Measurements from ENCODE around the gene NSMCE1. TPM values are rescaled to one million over a fixed set of nuclear protein-coding genes. Genes with fewer than 3 reads are reported as not detected.
"Not testable (repeated sequence)": the region's sequence is repeated elsewhere in the genome, so short reads cannot be mapped to it uniquely, and the experiment has no call there.

Gene NSMCE1
- total RNA-seq, 1 donor from 2014 or later: 186 TPM

GRCh38 chr16:27205423-27206065, 63.0 kb downstream of the NSMCE1 start:
- H3K9me3 Mint-ChIP-seq: no peaks in the 10 kb centered on the region
- no peaks in the 10 kb centered on the region for H3K27me3 Mint-ChIP-seq (ENCODE audit: low read depth)
- intact Hi-C loops (cut with micrococcal nuclease): no loop called here
- peaks cover 28% of the 10 kb centered on the region for H3K4me1 Mint-ChIP-seq (ENCODE audit: low read depth)
- H3K4me3 Mint-ChIP-seq (ENCODE audit: low read depth): no peak overlapping the region
- peaks cover 17% of the 10 kb centered on the region for H3K36me3 Mint-ChIP-seq (ENCODE audit: low read depth)
- no peak for DNase-seq (ENCODE audit: low spot score)
- no peak overlapping the region for H3K27ac Mint-ChIP-seq

- H3K4me1 Mint-ChIP-seq (ENCODE audit: low read depth): peaks cover 38% of the 10 kb centered on the region
- H3K27ac Mint-ChIP-seq: peak overlapping the region; percentile 100
- intact Hi-C loops (cut with micrococcal nuclease): loop anchor here (5.0 kb wide), 1 partner anchor 348 kb away; the partner anchor contains the start of gene KATNIP
- H3K4me3 Mint-ChIP-seq (ENCODE audit: low read depth): peak overlapping the region; percentile 90
- peaks cover 11% of the 10 kb centered on the region for H3K36me3 Mint-ChIP-seq (ENCODE audit: low read depth)
- no peaks in the 10 kb centered on the region for H3K9me3 Mint-ChIP-seq
- H3K27me3 Mint-ChIP-seq (ENCODE audit: low read depth): no peaks in the 10 kb centered on the region
- no peak for DNase-seq (ENCODE audit: low spot score)
Observed at GRCh38 chr16:27204312-27204915, 64.2 kb downstream of the NSMCE1 start.

DNA sequence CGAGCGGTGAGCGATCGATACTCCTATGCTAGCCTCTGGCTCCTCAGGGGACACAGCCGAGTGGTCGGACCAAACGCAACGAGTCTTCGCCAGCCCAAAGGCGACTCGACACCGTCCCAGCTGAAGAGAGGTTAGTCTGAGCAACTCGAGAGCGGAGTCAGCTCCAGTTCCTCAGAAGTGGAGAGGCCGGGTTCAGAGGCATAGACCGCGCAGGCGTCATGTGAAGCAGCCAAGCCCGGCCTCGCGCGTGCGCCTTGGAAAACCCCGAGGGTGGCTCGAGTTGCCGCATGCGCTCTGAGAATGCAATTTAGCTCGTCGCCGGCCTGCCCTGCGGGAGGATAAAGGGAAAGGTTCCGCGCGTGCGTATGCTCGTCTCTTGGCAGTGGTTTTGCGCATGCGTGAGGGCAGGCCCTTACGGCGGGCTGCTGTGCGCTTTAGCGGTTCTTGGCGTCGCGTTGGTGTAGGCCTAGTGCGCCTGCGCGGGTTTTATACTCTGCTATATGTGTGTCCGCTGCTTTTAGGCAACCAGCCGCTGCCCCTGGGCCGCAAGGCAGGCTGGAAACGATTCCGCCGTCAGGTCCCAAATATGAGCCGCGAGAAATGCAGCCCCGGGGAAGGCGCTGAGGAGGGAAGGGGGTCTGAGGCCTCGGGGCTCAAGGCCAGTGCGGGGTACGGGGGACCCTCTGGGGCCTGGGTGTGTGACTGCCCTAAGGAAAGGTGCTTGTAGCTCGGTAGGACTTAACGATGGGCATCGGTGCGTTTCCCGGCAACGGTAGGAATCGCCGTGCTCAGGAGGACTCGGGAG, 64.9 kb downstream of the NSMCE1 start, which contains the start of gene KDM8:
KDM8 (plus strand) TSS at position 20 of the 805 bp plus-strand sequence. CDS start 6,598 bp downstream, outside the sequence.
- H3K4me3 Mint-ChIP-seq (ENCODE audit: low read depth): peak within 1 kb of the TSS; percentile 90
- H3K27me3 Mint-ChIP-seq (ENCODE audit: low read depth): no peaks in the 10 kb centered on the region
- intact Hi-C loops (cut with micrococcal nuclease): loop anchor here (1.0 to 5.0 kb wide), 3 partner anchors 25 to 349 kb away; partner anchors contain the start of gene KATNIP
- DNase-seq (ENCODE audit: low spot score): peak; percentile 100
- no peaks in the 10 kb centered on the region for H3K9me3 Mint-ChIP-seq
- H3K36me3 Mint-ChIP-seq (ENCODE audit: low read depth): peaks cover 11% of the 10 kb centered on the region
- H3K27ac Mint-ChIP-seq: peak within 1 kb of the TSS; percentile 100
- H3K4me1 Mint-ChIP-seq (ENCODE audit: low read depth): peaks cover 44% of the 10 kb centered on the region

DNA sequence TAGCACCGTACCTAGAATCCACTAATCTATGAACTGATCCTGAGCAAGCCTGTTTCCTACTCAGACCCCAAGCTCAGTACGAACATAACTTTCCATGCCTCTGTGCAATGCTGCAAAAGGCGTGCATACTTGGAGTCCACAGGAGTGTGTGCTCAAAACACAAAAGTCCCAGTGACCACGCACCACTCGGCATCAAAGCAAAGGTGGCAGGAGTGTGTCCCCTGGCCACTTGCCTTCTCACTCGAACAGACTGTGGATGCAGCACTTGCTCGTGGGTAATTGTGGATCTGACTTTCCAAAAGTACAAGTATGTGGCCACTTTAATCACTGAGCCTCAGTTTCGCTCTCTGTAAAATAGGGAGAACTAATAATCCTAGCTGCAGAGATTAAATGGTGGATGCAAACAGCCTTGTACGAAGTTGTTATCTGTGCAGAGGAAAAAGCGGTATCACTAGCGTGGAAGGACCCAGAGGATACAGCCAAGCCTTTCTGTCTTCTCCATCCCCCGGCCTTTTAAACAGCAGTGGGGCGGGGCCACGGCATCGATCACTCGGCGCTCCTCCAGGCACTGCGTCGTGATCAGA, 65.6 kb downstream of the NSMCE1 start:
- H3K4me3 Mint-ChIP-seq (ENCODE audit: low read depth): peak overlapping the region; percentile 90
- H3K9me3 Mint-ChIP-seq: no peaks in the 10 kb centered on the region
- H3K27ac Mint-ChIP-seq: peak overlapping the region; percentile 100
- peaks cover 49% of the 10 kb centered on the region for H3K4me1 Mint-ChIP-seq (ENCODE audit: low read depth)
- peaks cover 11% of the 10 kb centered on the region for H3K36me3 Mint-ChIP-seq (ENCODE audit: low read depth)
- no peaks in the 10 kb centered on the region for H3K27me3 Mint-ChIP-seq (ENCODE audit: low read depth)
- intact Hi-C loops (cut with micrococcal nuclease): loop anchor here (1.0 to 5.0 kb wide), 3 partner anchors 24 to 349 kb away; partner anchors contain the start of gene KATNIP
- DNase-seq (ENCODE audit: low spot score): no peak

GRCh38 chr16:27200914-27201313, 67.7 kb downstream of the NSMCE1 start:
- H3K4me1 Mint-ChIP-seq (ENCODE audit: low read depth): peaks cover 62% of the 10 kb centered on the region
- peak overlapping the region; percentile 83 for H3K27ac Mint-ChIP-seq
- not testable (repeated sequence) for H3K9me3 Mint-ChIP-seq; DNase-seq (ENCODE audit: low spot score); H3K4me3 Mint-ChIP-seq (ENCODE audit: low read depth); H3K36me3 Mint-ChIP-seq (ENCODE audit: low read depth); H3K27me3 Mint-ChIP-seq (ENCODE audit: low read depth)
- intact Hi-C loops (cut with micrococcal nuclease): loop anchor here (5.0 kb wide), 1 partner anchor 351 kb away; the partner anchor contains the start of gene KATNIP

DNA sequence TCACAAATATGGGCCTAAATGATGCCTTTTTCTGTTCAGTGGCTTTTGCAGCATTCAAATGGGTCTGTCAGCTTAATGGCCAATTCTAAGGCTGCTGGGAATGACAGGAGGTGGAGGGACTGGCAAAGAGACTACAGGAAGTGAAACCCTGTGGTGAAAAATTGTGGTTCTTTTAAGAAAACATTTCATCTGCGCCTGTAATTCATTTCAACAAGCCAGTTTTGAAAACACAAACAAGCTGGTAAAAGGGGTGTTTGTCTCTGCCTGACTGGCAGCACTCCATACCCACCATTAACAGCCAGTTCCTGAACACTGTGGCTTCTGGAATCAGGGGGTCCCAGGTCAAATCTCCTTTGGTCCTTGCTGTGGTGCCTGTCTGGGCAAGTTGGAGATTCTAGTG, 68.8 kb downstream of the NSMCE1 start:
- H3K4me1 Mint-ChIP-seq (ENCODE audit: low read depth): peaks cover 70% of the 10 kb centered on the region
- H3K4me3 Mint-ChIP-seq (ENCODE audit: low read depth): peak overlapping the region; percentile 40
- peak overlapping the region; percentile 83 for H3K27ac Mint-ChIP-seq
- H3K9me3 Mint-ChIP-seq: peaks cover 11% of the 10 kb centered on the region
- H3K27me3 Mint-ChIP-seq (ENCODE audit: low read depth): no peaks in the 10 kb centered on the region
- H3K36me3 Mint-ChIP-seq (ENCODE audit: low read depth): peaks cover 13% of the 10 kb centered on the region
- intact Hi-C loops (cut with micrococcal nuclease): loop anchor here (5.0 kb wide), 1 partner anchor 353 kb away; the partner anchor contains the start of gene KATNIP
- peak; percentile 37 for DNase-seq (ENCODE audit: low spot score)

DNA sequence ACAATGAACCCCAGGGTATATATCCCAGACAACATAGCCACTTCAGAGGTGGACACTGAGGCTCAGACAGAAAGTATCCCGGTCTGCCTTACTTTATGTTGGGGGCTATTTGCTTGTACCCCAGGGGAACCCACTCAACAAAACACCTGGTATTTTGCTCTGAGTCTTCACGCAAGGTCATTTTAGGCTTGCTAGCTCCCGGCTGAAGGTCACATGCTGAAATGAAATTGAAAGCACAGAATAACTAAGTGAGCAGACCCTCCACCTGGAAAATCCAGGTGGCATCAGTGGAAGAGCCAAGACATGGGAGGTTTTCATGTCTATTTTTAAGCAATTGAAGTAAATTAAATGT, 69.4 kb downstream of the NSMCE1 start:
- Mint-ChIP-seq H3K36me3 (ENCODE audit: low read depth) (peaks cover 13% of the 10 kb centered on the region), H3K4me1 (ENCODE audit: low read depth) (peaks cover 67% of the 10 kb centered on the region), H3K4me3 (ENCODE audit: low read depth) (no peak overlapping the region), H3K27me3 (ENCODE audit: low read depth) (no peaks in the 10 kb centered on the region), H3K27ac (no peak overlapping the region), H3K9me3 (peaks cover 14% of the 10 kb centered on the region)
- DNase-seq (ENCODE audit: low spot score): no peak
- intact Hi-C loops (cut with micrococcal nuclease): no loop called here

GRCh38 chr16:27198451-27199234, 69.9 kb downstream of the NSMCE1 start:
- no peak overlapping the region for H3K27ac Mint-ChIP-seq
- DNase-seq (ENCODE audit: low spot score): no peak
- H3K4me3 Mint-ChIP-seq (ENCODE audit: low read depth): no peak overlapping the region
- intact Hi-C loops (cut with micrococcal nuclease): no loop called here
- peaks cover 10% of the 10 kb centered on the region for H3K36me3 Mint-ChIP-seq (ENCODE audit: low read depth)
- H3K4me1 Mint-ChIP-seq (ENCODE audit: low read depth): peaks cover 66% of the 10 kb centered on the region
- no peaks in the 10 kb centered on the region for H3K27me3 Mint-ChIP-seq (ENCODE audit: low read depth)
- peaks cover 14% of the 10 kb centered on the region for H3K9me3 Mint-ChIP-seq

DNA sequence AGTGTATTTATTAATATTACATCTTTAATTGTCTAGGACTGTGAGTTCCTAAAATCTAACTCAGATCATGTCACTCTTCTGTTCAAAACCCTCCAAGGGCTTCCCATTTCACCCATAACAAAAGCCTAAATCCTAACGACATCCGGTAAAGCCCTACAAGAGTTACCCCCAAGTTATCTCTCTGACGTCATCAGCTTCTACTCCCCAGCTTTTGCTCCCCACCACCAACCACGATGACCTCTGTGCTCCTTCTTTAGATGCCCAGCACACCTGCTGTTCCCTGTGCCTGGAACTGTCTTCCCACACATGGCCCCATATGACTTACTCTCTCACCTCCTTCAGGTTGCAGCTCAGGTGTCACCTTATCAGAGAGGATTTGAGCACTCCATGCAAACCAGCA, 71.6 kb downstream of the NSMCE1 start:
- H3K27ac Mint-ChIP-seq: no peak overlapping the region
- intact Hi-C loops (cut with micrococcal nuclease): no loop called here
- H3K9me3 Mint-ChIP-seq: peaks cover 14% of the 10 kb centered on the region
- no peaks in the 10 kb centered on the region for H3K27me3 Mint-ChIP-seq (ENCODE audit: low read depth)
- H3K4me1 Mint-ChIP-seq (ENCODE audit: low read depth): peaks cover 57% of the 10 kb centered on the region
- H3K36me3 Mint-ChIP-seq (ENCODE audit: low read depth): peaks cover 10% of the 10 kb centered on the region
- DNase-seq (ENCODE audit: low spot score): no peak
- no peak overlapping the region for H3K4me3 Mint-ChIP-seq (ENCODE audit: low read depth)

- Mint-ChIP-seq H3K36me3 (ENCODE audit: low read depth) (peaks cover 10% of the 10 kb centered on the region), H3K27ac (no peak overlapping the region), H3K9me3 (peaks cover 14% of the 10 kb centered on the region), H3K4me3 (ENCODE audit: low read depth) (no peak overlapping the region), H3K4me1 (ENCODE audit: low read depth) (peaks cover 53% of the 10 kb centered on the region), H3K27me3 (ENCODE audit: low read depth) (no peaks in the 10 kb centered on the region)
- peak; percentile 34 for DNase-seq (ENCODE audit: low spot score)
- intact Hi-C loops (cut with micrococcal nuclease): no loop called here
Observed at GRCh38 chr16:27195941-27196595, 72.5 kb downstream of the NSMCE1 start.

DNA sequence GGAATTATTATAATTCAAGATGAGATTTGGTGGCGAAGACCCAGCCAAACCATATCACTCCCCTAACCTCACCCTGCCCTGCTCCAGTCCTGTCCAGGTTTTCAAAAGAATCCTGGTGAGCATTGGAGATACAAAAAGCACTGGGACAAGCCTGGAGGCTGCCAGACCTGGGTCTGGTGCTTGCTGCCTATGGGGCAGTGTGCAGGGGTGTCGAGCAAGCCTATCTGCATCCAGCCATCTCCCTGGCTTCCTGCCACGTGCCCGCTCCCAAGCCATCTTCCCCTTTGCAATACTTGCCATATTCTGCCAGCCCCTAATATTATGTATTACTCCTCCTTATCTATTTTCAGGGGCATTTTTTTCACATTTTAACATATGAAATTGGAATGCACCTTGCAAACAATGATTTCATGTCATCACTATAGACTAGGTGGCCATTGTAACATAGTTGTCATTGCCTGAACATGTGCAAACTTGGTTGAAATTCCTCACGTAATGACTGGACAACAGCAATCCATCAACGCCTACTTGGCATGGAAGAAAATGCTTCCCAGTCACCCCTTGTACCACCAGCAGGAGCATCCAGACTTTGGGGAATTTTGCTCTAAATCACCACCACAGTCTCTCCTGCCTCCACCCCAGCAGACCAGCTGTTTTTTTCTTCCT, 73.4 kb downstream of the NSMCE1 start:
- intact Hi-C loops (cut with micrococcal nuclease): no loop called here
- Mint-ChIP-seq H3K27ac (no peak overlapping the region), H3K27me3 (ENCODE audit: low read depth) (no peaks in the 10 kb centered on the region), H3K36me3 (ENCODE audit: low read depth) (peaks cover 10% of the 10 kb centered on the region), H3K4me3 (ENCODE audit: low read depth) (no peak overlapping the region), H3K4me1 (ENCODE audit: low read depth) (peaks cover 44% of the 10 kb centered on the region), H3K9me3 (peaks cover 14% of the 10 kb centered on the region)
- DNase-seq (ENCODE audit: low spot score): no peak
